ENCODE measurements around the gene ID3.

Gene ID3

DNA sequence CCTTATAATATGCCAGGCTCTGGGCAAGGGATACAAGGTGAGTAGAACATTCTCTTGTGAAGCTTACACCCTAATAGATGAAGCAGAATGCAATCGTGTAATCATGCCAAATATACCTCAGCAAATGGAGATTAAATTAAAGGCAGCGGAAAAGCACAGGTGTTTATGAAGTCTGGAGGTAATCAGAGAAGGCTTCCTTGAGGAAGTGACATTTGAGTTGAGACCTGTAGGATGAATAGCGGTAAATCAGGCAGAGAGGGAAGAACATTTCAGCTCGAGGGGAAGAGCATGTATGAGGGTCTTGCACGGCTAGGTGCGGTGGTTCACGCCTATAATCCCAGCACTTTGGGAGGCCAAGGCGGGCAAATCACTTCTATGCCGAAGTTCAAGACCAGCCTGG lies 41.7 kb downstream of the ID3 start:
- no peaks in the 10 kb centered on the region for H3K4me1 ChIP-seq (ENCODE audit: control insufficient read depth, low read depth, low read length)
- H3K4me2 ChIP-seq (ENCODE audit: low read length): no peak overlapping the region
- no peaks in the 10 kb centered on the region for H3K79me2 ChIP-seq (ENCODE audit: control insufficient read depth, insufficient read depth, low read length)
- H4K8ac ChIP-seq (ENCODE audit: low read depth, low read length): no peak overlapping the region
- H3K18ac ChIP-seq (ENCODE audit: low read length): no peak overlapping the region
- no peak overlapping the region for H4K5ac ChIP-seq (ENCODE audit: low read length)
- no peak for DNase-seq
- no peaks in the 10 kb centered on the region for H3K36me3 ChIP-seq (ENCODE audit: control insufficient read depth, insufficient read depth, low read length)
- H2BK120ac ChIP-seq (ENCODE audit: low read depth, low read length): no peak overlapping the region
- no peak overlapping the region for H3K27ac ChIP-seq (ENCODE audit: low read depth, low read length)
- no CpG with 5 or more reads among the region's 9 CpGs for WGBS (ENCODE audit: extremely low coverage, insufficient coverage, low lambda C conversion rate)
- no peak overlapping the region for H2BK5ac ChIP-seq (ENCODE audit: low read length)
- H3K79me1 ChIP-seq (ENCODE audit: low read length): no peaks in the 10 kb centered on the region
- no peak overlapping the region for H2BK15ac ChIP-seq (replicated peaks; ENCODE audit: low read depth)
- H3K56ac ChIP-seq (ENCODE audit: low read length): no peak overlapping the region
- no peak overlapping the region for H3K23ac ChIP-seq (ENCODE audit: low read length)
- H3K4ac ChIP-seq (ENCODE audit: low read depth, low read length): no peak overlapping the region
- no peak overlapping the region for H2AK5ac ChIP-seq (ENCODE audit: low read length)
- H3K27me3 ChIP-seq (ENCODE audit: insufficient read depth, low read length, poor library complexity): no peaks in the 10 kb centered on the region
- no peak overlapping the region for H3K4me3 ChIP-seq (ENCODE audit: low read length)
- no peak overlapping the region for H3K9ac ChIP-seq (ENCODE audit: low read length)

DNA sequence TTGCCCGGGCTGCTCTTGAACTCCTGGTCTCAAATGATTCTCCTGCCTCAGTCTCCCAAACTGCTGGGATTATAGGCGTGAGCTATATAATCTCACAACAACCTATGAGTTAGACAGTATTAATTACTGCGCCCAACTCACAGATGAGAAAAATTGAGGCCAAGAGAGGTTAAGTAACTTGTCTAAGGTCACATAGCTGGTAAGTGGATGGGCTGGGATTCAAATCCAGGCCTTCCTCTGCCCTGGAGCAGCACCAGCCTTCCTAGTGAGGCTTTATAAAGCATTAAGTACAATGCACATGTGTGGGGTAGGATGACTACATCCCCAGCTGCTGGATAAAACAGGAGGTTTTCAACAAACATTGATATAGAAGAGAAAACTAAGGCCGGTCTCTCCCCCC lies 43.4 kb downstream of the ID3 start:
- Histone ChIP-seq H3K18ac (ENCODE audit: low read length) (no peak overlapping the region), H3K27ac (ENCODE audit: low read depth, low read length) (no peak overlapping the region), H3K4ac (ENCODE audit: low read depth, low read length) (no peak overlapping the region), H3K79me2 (ENCODE audit: control insufficient read depth, insufficient read depth, low read length) (no peaks in the 10 kb centered on the region), H2BK15ac (replicated peaks; ENCODE audit: low read depth) (no peak overlapping the region), H3K4me2 (ENCODE audit: low read length) (no peak overlapping the region), H3K27me3 (ENCODE audit: insufficient read depth, low read length, poor library complexity) (no peaks in the 10 kb centered on the region), H4K8ac (ENCODE audit: low read depth, low read length) (no peak overlapping the region), H2BK120ac (ENCODE audit: low read depth, low read length) (no peak overlapping the region), H3K4me1 (ENCODE audit: control insufficient read depth, low read depth, low read length) (no peaks in the 10 kb centered on the region), H3K36me3 (ENCODE audit: control insufficient read depth, insufficient read depth, low read length) (no peaks in the 10 kb centered on the region), H3K56ac (ENCODE audit: low read length) (no peak overlapping the region), H3K79me1 (ENCODE audit: low read length) (no peaks in the 10 kb centered on the region), H2AK5ac (ENCODE audit: low read length) (no peak overlapping the region), H4K5ac (ENCODE audit: low read length) (no peak overlapping the region), H2BK5ac (ENCODE audit: low read length) (no peak overlapping the region), H3K23ac (ENCODE audit: low read length) (no peak overlapping the region), H3K4me3 (ENCODE audit: low read length) (no peak overlapping the region), H3K9ac (ENCODE audit: low read length) (no peak overlapping the region)
- WGBS (ENCODE audit: extremely low coverage, insufficient coverage, low lambda C conversion rate): no CpG with 5 or more reads among the region's 4 CpGs
- DNase-seq: no peak

- H2BK5ac ChIP-seq (ENCODE audit: low read length): no peak overlapping the region
- WGBS (ENCODE audit: extremely low coverage, insufficient coverage, low lambda C conversion rate): no CpG with 5 or more reads among the region's 3 CpGs
- no peaks in the 10 kb centered on the region for H3K27me3 ChIP-seq (ENCODE audit: insufficient read depth, low read length, poor library complexity)
- no peak overlapping the region for H3K23ac ChIP-seq (ENCODE audit: low read length)
- H3K4me1 ChIP-seq (ENCODE audit: control insufficient read depth, low read depth, low read length): no peaks in the 10 kb centered on the region
- no peak overlapping the region for H2BK120ac ChIP-seq (ENCODE audit: low read depth, low read length)
- DNase-seq: no peak
- H3K79me1 ChIP-seq (ENCODE audit: low read length): no peaks in the 10 kb centered on the region
- no peak overlapping the region for H3K56ac ChIP-seq (ENCODE audit: low read length)
- H3K4me2 ChIP-seq (ENCODE audit: low read length): no peak overlapping the region
- no peak overlapping the region for H3K4ac ChIP-seq (ENCODE audit: low read depth, low read length)
- H3K79me2 ChIP-seq (ENCODE audit: control insufficient read depth, insufficient read depth, low read length): no peaks in the 10 kb centered on the region
- H4K8ac ChIP-seq (ENCODE audit: low read depth, low read length): no peak overlapping the region
- H3K36me3 ChIP-seq (ENCODE audit: control insufficient read depth, insufficient read depth, low read length): no peaks in the 10 kb centered on the region
- no peak overlapping the region for H4K5ac ChIP-seq (ENCODE audit: low read length)
- no peak overlapping the region for H3K4me3 ChIP-seq (ENCODE audit: low read length)
- H3K18ac ChIP-seq (ENCODE audit: low read length): no peak overlapping the region
- no peak overlapping the region for H2BK15ac ChIP-seq (replicated peaks; ENCODE audit: low read depth)
- H3K27ac ChIP-seq (ENCODE audit: low read depth, low read length): no peak overlapping the region
- H3K9ac ChIP-seq (ENCODE audit: low read length): no peak overlapping the region
- no peak overlapping the region for H2AK5ac ChIP-seq (ENCODE audit: low read length)
These were observed 45.1 kb downstream of the ID3 start for GRCh38 chr1:23514111-23514679.

DNA sequence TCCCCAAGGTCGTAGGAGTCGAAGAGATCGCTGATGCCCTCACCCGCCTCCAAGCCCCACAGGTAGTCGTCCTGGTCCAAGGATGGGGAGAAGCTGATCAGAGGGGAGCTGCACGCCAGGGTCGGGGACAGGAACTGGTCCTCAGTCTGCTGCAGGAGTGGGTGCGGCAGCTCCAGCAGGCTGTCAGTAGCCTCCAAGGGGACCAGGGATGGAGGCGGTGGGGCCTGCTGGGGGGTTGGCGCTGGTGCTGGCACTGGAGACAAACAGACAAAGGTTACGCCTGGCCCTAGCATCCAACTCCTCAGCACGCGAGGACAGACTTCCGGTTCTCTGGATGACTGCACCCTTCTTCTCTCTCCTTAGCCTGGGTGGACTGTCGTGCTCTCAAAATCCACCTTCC lies 49.4 kb downstream of the ID3 start:
- H3K27me3 ChIP-seq (ENCODE audit: insufficient read depth, low read length, poor library complexity): no peaks in the 10 kb centered on the region
- H3K23ac ChIP-seq (ENCODE audit: low read length): no peak overlapping the region
- H2BK5ac ChIP-seq (ENCODE audit: low read length): no peak overlapping the region
- H4K8ac ChIP-seq (ENCODE audit: low read depth, low read length): no peak overlapping the region
- H3K56ac ChIP-seq (ENCODE audit: low read length): no peak overlapping the region
- no peaks in the 10 kb centered on the region for H3K79me2 ChIP-seq (ENCODE audit: control insufficient read depth, insufficient read depth, low read length)
- no peak for DNase-seq
- H3K4me3 ChIP-seq (ENCODE audit: low read length): no peak overlapping the region
- H3K36me3 ChIP-seq (ENCODE audit: control insufficient read depth, insufficient read depth, low read length): no peaks in the 10 kb centered on the region
- no peaks in the 10 kb centered on the region for H3K4me1 ChIP-seq (ENCODE audit: control insufficient read depth, low read depth, low read length)
- no CpG with 5 or more reads among the region's 15 CpGs for WGBS (ENCODE audit: extremely low coverage, insufficient coverage, low lambda C conversion rate)
- H2BK15ac ChIP-seq (replicated peaks; ENCODE audit: low read depth): no peak overlapping the region
- no peaks in the 10 kb centered on the region for H3K79me1 ChIP-seq (ENCODE audit: low read length)
- H3K18ac ChIP-seq (ENCODE audit: low read length): no peak overlapping the region
- H3K9ac ChIP-seq (ENCODE audit: low read length): no peak overlapping the region
- H3K4ac ChIP-seq (ENCODE audit: low read depth, low read length): no peak overlapping the region
- no peak overlapping the region for H3K4me2 ChIP-seq (ENCODE audit: low read length)
- no peak overlapping the region for H3K27ac ChIP-seq (ENCODE audit: low read depth, low read length)
- H2BK120ac ChIP-seq (ENCODE audit: low read depth, low read length): no peak overlapping the region
- H4K5ac ChIP-seq (ENCODE audit: low read length): no peak overlapping the region
- no peak overlapping the region for H2AK5ac ChIP-seq (ENCODE audit: low read length)
